ENCODE measurements around the gene HSPA6.
"Not testable (repeated sequence)": the region's sequence is repeated elsewhere in the genome, so short reads cannot be mapped to it uniquely, and the experiment has no call there.

DNA sequence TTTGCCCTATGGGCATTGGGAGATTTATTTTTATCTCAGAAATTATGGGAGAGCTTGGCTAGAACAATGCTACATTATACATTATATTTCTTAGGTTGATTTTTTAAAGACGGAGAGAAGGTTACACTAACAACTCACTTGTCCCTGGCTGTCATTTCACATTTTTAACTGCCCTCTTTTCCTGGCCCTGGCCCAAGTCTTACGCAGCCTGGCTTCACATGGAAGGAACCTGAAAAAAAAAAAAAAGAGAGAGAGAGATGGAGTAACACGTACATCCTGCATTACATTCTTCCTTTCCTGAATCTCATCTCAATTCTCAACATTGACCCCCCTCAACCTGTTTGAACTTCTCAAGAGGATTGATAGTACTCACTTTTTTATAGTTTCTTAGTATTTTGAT lies 4.2 kb downstream of the HSPA6 start:
- not testable (repeated sequence) for TF ChIP-seq POLR2AphosphoS5 (IDR thresholded peaks at IDR 0.05; ENCODE audit: low read depth, low read length); TAF1 (IDR thresholded peaks at IDR 0.05; ENCODE audit: borderline replicate concordance, low read depth, low read length); POLR2A (IDR thresholded peaks at IDR 0.05; ENCODE audit: low read depth, low read length)

Measured in GM12892 (cell line).